Measurements from ENCODE around the gene CCDC183.
A peak's percentile ranks its signal among the peaks of the same experiment; 100 is the strongest.
"Not testable (repeated sequence)": the region's sequence is repeated elsewhere in the genome, so short reads cannot be mapped to it uniquely, and the experiment has no call there.

The CCDC183 gene

GRCh38 chr9:136785565-136786355 is 10.4 kb upstream of the CCDC183 start:
- DNase-seq: not testable (repeated sequence)

- DNase-seq: no peak
Measured at GRCh38 chr9:136786451-136786850, 9.7 kb upstream of the CCDC183 start.

DNA sequence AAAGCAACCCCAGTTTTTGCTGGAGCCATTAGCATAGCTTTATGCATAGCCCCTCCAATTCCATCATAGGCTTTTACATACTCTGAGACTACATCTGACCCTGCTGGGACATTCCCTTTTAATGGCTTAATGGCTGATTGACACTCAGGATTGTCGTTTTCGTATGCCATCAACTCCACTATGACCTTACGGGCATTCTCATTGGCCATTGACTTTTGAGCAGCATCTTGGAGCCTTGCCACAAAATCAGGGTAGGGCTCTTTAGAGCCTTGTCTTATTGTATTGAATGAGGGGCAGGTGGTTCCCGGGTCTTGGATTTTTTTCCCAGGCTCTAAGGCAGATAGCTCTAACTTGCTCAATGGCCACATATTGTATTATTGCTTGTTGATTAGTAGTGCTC is 9.2 kb upstream of the CCDC183 start:
- DNase-seq: not testable (repeated sequence)

DNA sequence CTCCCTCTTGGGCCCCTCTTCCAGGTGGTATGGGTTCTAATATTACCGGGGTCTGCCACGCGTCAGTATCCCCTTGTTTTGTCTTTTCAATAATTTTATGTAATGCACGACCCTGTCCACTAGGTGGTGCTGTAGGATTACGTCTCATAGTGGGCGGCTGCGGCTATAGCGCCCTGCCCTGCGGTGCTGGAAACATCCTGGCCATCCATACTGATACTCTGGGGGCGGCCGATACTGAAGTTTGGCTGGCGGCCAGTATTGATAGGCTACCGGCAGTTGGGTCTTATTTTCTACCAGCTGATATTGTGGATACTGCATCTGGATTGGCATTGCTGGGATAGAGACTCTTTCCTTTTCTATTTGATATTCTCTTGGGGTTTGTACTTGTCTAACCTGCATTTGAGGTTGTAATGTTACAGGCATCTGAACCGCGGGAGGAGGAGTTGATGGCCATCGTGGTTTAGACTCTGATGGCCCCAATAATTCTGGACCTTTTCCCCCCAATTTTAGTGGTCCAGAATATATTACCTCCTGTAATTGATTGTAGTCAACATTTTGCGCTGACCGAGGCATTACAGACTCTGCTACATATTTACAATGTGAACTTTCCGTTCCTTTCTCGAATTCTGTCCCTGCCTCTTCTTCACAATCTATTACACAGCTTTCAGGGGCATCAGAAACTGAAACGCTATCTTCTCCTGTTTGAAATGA is 8.3 kb upstream of the CCDC183 start:
- DNase-seq: peak; percentile 24

GRCh38 chr9:136788644-136789522 is 7.3 kb upstream of the CCDC183 start:
- DNase-seq: not testable (repeated sequence)

GRCh38 chr9:136789523-136789937 is 6.6 kb upstream of the CCDC183 start:
- DNase-seq: no peak

DNA sequence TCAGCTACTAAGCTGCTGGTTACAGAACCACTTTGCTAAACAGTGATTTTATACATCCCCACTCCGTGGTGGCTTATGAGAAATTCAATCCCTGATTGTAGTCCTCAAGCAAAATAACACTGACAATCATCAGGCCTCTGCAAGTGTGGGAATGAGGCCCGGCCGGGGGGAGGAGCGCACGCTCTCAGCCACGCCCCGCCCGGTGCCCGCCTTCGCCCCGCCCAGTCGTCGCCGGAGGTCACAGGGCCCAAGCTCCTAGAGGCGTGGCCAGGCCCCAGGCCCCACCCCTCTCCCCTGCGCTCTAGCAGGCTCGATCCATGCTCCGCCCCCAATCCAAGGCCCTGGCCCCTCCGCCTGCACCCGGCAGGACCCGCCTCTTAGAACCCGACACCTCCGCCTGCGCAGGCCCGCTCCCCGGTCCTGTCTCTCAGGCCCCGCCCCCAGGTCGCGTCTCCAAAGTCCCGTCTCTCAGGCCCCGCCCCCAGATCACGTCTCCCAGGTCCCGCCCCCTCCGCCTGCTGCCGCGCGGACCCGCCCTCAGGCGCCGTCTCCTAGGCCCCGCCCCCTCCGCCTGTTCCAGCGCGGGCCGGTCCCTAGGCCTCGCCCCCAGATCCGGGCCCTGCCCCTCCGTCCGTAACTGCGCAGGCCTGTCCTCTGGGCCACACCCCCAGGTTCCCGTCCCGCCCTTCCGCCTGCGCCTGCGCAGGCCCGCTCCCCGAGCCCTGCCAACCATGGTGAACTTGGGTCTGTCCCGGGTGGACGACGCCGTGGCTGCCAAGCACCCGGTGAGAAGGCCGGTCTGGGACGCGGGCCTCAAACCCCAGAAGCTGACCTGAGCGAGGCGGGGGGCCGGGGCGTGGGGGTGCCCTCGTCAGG is 5.3 kb upstream of the CCDC183 start, which contains the start of gene TMEM141:
Gene TMEM141, plus strand, starts transcription at position 705 of the 876 bp plus-strand sequence. Its CDS starts 27 bp downstream, at position 732.
- DNase-seq: peak; percentile 98

GRCh38 chr9:136791516-136792276 is 4.4 kb upstream of the CCDC183 start:
- peak; percentile 17 for DNase-seq

GRCh38 chr9:136792321-136793085 is 3.6 kb upstream of the CCDC183 start:
- DNase-seq: no peak

DNA sequence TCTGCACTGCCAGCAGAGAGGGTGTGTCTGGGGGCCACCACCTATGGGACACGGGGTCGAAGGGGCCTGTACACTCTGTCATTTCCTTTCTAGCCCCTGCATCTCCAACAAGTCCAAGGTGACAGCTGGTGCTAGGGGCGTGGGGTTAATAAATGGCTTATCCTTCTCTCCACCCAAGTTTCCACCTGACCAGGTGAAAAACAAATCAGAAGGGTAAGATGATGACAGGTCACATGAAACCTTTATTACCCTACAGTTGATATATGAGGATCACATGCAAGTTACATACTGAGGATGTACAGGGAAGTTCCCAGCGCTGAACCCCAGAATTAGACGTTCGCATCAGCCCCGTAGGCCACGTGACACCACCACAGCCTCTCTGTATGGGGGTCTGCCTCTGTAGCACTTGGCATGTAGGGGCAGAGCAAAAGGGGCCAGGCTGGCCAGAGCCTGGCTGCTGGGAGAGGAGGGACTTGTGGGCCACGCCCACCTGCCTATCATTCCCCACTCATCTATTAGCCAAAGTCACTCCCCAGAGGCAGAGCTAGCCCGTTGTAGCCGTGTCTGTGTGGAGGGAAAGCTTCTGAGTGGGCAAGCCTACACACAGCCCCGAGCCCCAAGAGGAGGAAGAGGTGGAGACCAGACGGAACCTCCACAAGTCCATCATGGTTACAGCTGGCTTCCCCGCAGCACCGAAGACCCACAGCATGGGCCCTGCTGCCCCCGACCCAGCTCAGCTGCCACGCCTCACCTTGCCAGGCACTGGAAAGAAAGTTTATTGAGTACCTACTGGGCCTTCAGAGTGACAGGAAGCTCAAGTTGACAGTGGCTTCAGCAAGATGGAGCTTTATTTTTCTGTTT is 2.8 kb upstream of the CCDC183 start:
- no peak for DNase-seq

DNA sequence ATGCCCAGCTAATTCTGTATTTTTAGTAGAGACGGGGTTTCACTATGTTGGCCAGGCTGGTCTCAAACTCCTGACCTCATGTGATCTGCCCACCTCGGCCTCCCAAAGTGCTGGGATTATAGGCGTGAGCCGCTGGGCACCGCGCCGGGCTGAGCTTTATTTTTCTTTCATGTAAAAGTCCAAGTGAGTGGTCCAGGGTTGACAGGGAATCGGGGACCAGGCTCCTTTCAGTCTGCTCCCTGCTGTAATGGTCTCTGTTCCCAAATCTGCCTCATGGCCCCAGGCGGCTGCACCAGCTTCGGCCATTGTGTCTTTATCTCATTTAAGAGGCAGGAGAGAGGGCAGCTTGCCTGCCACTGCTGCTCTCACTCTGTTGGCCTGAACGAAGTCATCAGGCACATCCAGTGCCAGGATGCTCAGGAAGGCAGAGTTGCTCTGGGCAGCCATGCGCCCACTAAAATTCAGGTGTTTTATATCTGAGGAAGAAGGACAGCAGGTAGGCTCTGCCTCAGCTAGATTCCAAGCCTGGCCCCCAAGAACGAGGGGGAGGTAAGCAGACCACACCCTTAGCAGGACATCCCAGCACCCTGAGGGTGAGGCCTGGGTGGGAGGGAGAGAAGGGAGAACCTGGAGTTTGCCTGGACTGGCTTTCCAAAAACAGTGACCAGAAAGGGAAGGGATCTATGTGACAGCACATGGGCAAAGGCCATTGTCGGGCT is 1.7 kb upstream of the CCDC183 start:
- no peak for DNase-seq

DNA sequence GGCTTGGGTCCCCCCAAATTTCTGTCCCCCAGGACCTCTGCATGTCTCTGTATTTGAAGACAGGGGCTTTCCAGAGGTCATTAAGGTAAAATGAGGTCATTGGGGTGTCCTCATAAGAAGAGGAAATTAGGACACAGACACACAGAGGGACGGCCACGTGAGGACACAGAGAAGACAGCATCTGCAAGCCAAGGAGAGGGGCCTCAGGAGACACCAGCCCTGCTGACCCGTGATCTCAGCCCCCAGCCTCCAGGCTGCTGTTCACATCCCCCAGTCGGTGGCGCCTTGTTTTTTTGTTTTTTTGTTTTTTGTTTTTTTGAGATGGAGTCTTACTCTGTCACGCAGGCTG is 1.2 kb upstream of the CCDC183 start:
- DNase-seq: peak; percentile 14

- DNase-seq: not testable (repeated sequence)
Measured at GRCh38 chr9:136796775-136797347, 723 bp downstream of the CCDC183 start.

- no peak for DNase-seq
Measured at GRCh38 chr9:136798708-136799078, 2.6 kb downstream of the CCDC183 start.

DNA sequence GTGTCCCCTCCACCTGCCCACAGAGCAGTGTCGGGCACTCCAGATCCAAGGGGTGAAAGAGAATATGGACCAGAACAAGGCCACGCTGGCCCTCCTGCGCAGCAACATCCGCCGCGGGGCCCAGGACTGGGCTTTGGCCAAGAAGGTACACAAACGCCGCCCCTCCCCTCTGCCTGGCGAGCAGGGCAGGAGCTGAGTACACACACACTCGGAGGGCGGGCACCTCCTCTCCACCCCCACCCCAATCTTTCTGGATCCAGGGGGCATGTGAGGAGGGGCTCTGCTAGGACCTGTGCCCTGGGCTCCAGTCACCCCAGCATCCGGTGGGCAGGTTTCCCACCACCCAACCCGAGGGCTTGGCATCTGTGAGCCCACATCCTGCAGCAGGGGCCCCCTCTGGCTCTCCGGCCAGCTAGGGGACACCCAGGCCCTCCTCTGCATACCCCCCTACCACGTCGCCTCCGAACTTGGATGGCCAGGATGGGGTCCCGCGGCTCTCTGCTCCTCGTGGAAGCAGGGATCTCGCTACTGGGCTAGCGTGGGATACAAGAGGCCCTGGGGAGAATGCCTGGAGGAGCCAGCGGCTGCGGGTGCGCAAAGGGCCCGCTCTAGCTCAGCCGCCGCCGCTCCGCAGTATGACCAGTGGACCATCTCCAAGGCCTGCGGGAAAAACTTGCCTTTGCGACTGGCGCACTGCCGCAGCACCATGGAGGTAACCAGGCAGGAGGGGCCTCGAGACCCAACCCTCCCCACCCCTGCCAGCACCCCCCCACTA is 3.1 kb downstream of the CCDC183 start:
- no peak for DNase-seq

GRCh38 chr9:136799854-136800657 is 3.9 kb downstream of the CCDC183 start:
- peak; percentile 49 for DNase-seq

GRCh38 chr9:136802321-136802720 is 6.2 kb downstream of the CCDC183 start:
- no peak for DNase-seq
